ENCODE results near the gene PAH.

The PAH gene

DNA sequence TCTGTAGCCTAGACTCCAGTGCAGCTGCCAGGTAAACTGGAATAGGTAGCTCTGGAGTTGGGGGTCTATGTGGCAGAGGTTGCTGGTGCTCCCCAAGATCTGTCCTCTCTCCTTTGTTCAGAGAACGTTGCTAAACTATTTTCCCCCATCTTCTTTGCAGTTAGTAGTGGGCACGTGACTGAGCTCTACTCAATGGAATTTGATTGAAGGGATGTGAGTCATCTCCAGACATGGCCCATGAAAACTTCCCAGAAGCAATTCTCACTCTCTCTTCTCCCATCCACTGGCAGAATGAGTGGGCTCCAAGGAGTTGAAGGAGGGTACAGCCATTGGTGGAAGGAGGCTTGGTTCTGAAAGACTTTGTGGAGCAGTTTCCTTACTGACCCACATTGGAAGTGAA is 44.0 kb downstream of the PAH start:
- DNase-seq (ENCODE audit: low read depth), result no peak
- H3K4me3 ChIP-seq (ENCODE audit: low read depth, low read length), result no peak overlapping the region
- TF ChIP-seq, protein P1, sequence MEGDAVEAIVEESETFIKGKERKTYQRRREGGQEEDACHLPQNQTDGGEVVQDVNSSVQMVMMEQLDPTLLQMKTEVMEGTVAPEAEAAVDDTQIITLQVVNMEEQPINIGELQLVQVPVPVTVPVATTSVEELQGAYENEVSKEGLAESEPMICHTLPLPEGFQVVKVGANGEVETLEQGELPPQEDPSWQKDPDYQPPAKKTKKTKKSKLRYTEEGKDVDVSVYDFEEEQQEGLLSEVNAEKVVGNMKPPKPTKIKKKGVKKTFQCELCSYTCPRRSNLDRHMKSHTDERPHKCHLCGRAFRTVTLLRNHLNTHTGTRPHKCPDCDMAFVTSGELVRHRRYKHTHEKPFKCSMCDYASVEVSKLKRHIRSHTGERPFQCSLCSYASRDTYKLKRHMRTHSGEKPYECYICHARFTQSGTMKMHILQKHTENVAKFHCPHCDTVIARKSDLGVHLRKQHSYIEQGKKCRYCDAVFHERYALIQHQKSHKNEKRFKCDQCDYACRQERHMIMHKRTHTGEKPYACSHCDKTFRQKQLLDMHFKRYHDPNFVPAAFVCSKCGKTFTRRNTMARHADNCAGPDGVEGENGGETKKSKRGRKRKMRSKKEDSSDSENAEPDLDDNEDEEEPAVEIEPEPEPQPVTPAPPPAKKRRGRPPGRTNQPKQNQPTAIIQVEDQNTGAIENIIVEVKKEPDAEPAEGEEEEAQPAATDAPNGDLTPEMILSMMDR (IDR thresholded peaks at IDR 0.05; ENCODE audit: control insufficient read depth, extremely low read depth, insufficient read depth), result no peak

DNA sequence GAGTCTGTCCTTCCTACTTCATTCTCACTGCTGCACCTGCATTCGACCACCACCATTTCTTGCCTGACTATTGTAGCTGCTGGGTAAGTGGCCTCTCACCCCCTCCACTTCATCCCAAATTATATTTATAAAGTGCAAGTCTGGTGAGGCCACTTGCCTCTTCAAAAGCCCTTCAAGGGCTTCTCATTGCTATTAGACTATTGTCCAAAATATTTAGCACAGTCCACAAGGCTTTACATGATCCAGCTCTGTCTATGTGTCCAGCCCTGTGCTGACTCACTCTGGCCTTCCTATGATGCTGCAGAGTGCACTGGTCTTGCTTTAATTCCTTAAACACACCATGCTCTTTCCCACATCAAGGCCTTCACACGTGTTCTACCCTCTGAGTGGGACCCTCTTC is 46.0 kb downstream of the PAH start:
- H3K4me3 ChIP-seq (ENCODE audit: low read depth, low read length), result no peak overlapping the region
- no peak for DNase-seq (ENCODE audit: low read depth)
- TF ChIP-seq, protein P1 (IDR thresholded peaks at IDR 0.05; ENCODE audit: control insufficient read depth, extremely low read depth, insufficient read depth), result no peak

DNA sequence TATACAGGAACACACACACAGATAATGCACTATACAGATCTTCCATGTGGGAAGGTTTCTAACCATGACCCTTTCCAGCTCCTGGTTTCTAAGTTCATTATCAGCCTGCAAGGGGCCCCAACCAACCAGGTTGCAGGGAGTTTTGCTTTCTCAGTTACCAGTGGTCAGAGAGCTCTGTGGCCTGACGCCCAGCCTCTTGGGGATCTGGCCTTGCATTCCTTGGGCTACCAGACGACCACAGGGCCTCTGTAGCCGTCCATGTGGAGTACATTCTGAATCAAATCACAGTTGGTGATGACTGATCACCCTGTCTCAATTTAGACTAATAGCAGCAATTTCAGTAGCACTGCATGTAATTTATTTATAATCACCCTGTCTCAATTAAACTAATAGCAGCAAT is 47.5 kb downstream of the PAH start:
- H3K4me3 ChIP-seq (ENCODE audit: low read depth, low read length), result no peak overlapping the region
- DNase-seq (ENCODE audit: low read depth), result no peak
- TF ChIP-seq, protein P1 (IDR thresholded peaks at IDR 0.05; ENCODE audit: control insufficient read depth, extremely low read depth, insufficient read depth), result no peak

DNA sequence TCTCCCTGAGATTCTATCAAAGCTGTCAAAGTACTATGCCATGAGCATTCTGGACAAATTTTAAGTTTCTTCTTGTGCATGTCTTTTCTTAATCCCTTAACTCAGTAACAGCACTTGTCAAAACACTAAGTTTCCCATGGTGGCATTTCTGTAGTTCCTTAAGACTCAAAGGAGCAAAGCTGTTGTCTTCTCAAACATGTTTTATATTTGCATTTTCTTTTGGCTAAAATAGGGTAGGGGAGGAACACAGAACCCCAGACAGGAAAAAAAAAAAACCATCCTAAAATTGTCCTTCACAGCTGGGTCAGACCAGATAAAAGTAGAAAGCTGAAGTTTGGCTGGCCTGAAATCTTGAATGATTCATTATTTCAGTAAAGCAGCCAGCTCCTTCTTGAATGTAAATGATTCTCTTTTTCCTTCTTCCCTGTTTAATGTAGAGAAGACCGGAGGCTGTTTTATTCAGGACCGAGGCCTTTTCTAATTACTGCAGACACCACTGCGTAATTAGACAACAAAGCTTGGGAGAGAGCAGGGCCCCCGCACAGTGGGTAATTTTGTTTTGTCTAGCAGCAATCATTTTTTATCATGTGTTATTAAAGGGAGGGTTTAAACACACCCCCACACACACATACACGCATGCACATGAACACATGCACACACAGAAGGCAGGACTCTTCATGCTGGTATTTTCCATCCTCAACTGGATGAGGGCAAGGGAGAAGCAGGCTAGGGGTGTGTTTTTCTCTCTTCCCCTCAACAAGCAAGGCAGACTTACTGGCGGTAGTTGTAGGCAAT is 51.0 kb downstream of the PAH start:
- DNase-seq (ENCODE audit: low read depth), result no peak
- TF ChIP-seq, protein P1 (IDR thresholded peaks at IDR 0.05; ENCODE audit: control insufficient read depth, extremely low read depth, insufficient read depth), result no peak

DNA sequence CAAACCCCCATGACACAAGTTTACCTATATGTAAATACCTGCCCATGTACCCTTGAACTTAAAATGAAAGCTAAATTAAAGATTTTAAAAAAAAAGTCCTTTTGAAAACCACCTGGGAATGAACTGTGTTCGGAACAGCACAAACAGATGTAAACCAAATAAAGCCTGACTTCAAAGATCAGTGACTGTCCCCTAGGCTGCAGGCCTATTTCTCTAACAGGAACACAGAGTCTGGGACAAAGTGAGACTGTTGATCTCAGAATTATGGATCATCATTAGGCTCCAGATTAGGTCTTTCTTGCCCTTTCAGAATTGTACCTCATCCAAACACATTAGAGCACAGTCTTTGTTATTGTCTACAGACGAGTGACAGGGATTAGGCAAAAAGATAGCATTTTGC is 54.6 kb downstream of the PAH start:
- no peak overlapping the region for H3K4me3 ChIP-seq (ENCODE audit: low read depth, low read length)
- TF ChIP-seq, protein P1 (IDR thresholded peaks at IDR 0.05; ENCODE audit: control insufficient read depth, extremely low read depth, insufficient read depth), result no peak
- DNase-seq (ENCODE audit: low read depth), result no peak

More for the DNA sequence above, 51.0 kb downstream of the PAH start:
- no peak overlapping the region for H3K4me3 ChIP-seq (ENCODE audit: low read depth, low read length)

DNA sequence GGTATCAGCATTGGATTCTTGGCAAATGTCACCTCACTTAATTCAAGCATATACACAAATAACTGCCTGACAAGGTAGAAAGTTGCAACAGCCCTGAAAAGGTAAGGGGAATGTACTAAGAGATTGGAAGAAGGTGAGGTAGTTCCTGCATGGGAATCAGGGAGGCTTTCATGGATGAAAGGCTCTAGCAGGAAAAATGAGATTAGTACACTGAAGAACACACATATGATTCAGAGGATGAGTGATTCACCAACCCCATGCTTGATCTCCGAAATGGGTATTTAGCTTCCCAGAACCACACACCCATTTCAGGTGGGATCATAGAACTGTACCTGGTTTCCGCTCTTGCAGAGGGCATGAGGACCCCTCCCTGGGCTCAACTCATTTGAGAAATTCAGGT is 65.8 kb downstream of the PAH start:
- H3K4me3 ChIP-seq (ENCODE audit: low read depth, low read length), result no peak overlapping the region
- no peak for DNase-seq (ENCODE audit: low read depth)
- TF ChIP-seq, protein P1 (IDR thresholded peaks at IDR 0.05; ENCODE audit: control insufficient read depth, extremely low read depth, insufficient read depth), result no peak

Data from LNCaP clone FGC (cell line).